Loucy (cell line): ENCODE measurements around the gene LASP1.

Experiments used
- H2AFZ ChIP-seq: fragments of 200-600 bp; sonication (generic); 2 replicates; pipeline ENCODE4 v1.6.0; 2016; ENCODE audit warnings: antibody characterized with exemption, mild to moderate bottlenecking, low read length, moderate library complexity
- H3F3A ChIP-seq: fragments of 200-600 bp; 2 replicates; pipeline ENCODE4 v1.6.0; 2016; ENCODE audit warnings: antibody characterized with exemption, low read depth, mild to moderate bottlenecking
- H3K27me3 ChIP-seq: fragments of 200-600 bp; sonication (generic); 2 replicates; pipeline ENCODE4 v1.6.1; 2014; ENCODE audit warnings: low read length, mild to moderate bottlenecking; ENCODE audit not compliant: insufficient read depth, poor library complexity, severe bottlenecking
- H3K36me3 ChIP-seq: fragments of 200-600 bp; sonication (generic); 2 replicates; pipeline ENCODE4 v1.6.1; 2016; ENCODE audit warnings: low read length; ENCODE audit not compliant: insufficient read depth
- H3K4me1 ChIP-seq: fragments of 200-600 bp; sonication (generic); 2 replicates; pipeline ENCODE4 v1.5.1; 2014; ENCODE audit warnings: low read length, mild to moderate bottlenecking; ENCODE audit not compliant: insufficient read depth, poor library complexity, severe bottlenecking
- H3K4me2 ChIP-seq: fragments of 200-600 bp; sonication (generic); 2 replicates; pipeline ENCODE4 v1.6.0; 2014; ENCODE audit warnings: antibody characterized with exemption, low read length, low read depth, mild to moderate bottlenecking; ENCODE audit not compliant: poor library complexity, severe bottlenecking
- H3K4me3 ChIP-seq: fragments of 200-600 bp; sonication (generic); 2 replicates; pipeline ENCODE4 v1.5.1; 2014; ENCODE audit warnings: low read length, mild to moderate bottlenecking, mixed read lengths; ENCODE audit not compliant: poor library complexity, severe bottlenecking
- H3K79me2 ChIP-seq: fragments of 200-600 bp; sonication (generic); 2 replicates; pipeline ENCODE4 v1.6.1; 2014; ENCODE audit warnings: low read length; ENCODE audit not compliant: insufficient read depth
- H3K9ac ChIP-seq: fragments of 200-600 bp; sonication (generic); 2 replicates; pipeline ENCODE4 v1.6.0; 2014; ENCODE audit warnings: mild to moderate bottlenecking, low read depth, low read length, moderate library complexity; ENCODE audit not compliant: poor library complexity, severe bottlenecking
- H3K9me2 ChIP-seq: fragments of 200-600 bp; sonication (generic); replicated peaks from 2 replicates; pipeline ENCODE4 v1.6.1; 2016; ENCODE audit warnings: low read depth, low read length, mixed read lengths
- H3K9me3 ChIP-seq: fragments of 200-600 bp; sonication (generic); 2 replicates; pipeline ENCODE4 v1.6.1; 2014; ENCODE audit warnings: mild to moderate bottlenecking, antibody characterized with exemption, low read length, low read depth; ENCODE audit not compliant: insufficient read depth
- H4K20me1 ChIP-seq: fragments of 200-600 bp; sonication (generic); 2 replicates; pipeline ENCODE4 v1.6.0; 2014; ENCODE audit warnings: antibody characterized with exemption, low read length, mild to moderate bottlenecking; ENCODE audit not compliant: insufficient read depth, poor library complexity, severe bottlenecking
- EZH2phosphoT487 ChIP-seq: fragments of 200-600 bp; IDR thresholded peaks from 2 replicates; pipeline ENCODE4 v1.6.1; 2018; ENCODE audit warnings: antibody characterized with exemption, mild to moderate bottlenecking, moderate library complexity, borderline replicate concordance
- TF ChIP-seq, protein P1 (sequence below): fragments of 200-600 bp; sonication (generic); conservative IDR thresholded peaks from 2 replicates; pipeline ENCODE4 v1.5.1; 2014; ENCODE audit warnings: mild to moderate bottlenecking, antibody characterized with exemption, low read length

The LASP1 gene

GRCh38 chr17:38892083-38892482 lies 22.2 kb downstream of the LASP1 start:
- Histone ChIP-seq H3K79me2 (peaks cover 61% of the 10 kb centered on the region), H3K27me3 (no peaks in the 10 kb centered on the region), H3F3A (no peaks in the 10 kb centered on the region), H3K9me2 (no peaks in the 10 kb centered on the region), H2AFZ (no peak overlapping the region), H3K9me3 (no peaks in the 10 kb centered on the region), H3K9ac (no peak overlapping the region), H3K36me3 (peaks cover 94% of the 10 kb centered on the region; the same call in 1 of the 2 replicates), H3K4me3 (no peak overlapping the region), H4K20me1 (peaks cover 18% of the 10 kb centered on the region), H3K4me2 (no peak overlapping the region), H3K4me1 (peaks cover 30% of the 10 kb centered on the region)
- TF ChIP-seq EZH2phosphoT487, result no peak
- TF ChIP-seq, protein P1, sequence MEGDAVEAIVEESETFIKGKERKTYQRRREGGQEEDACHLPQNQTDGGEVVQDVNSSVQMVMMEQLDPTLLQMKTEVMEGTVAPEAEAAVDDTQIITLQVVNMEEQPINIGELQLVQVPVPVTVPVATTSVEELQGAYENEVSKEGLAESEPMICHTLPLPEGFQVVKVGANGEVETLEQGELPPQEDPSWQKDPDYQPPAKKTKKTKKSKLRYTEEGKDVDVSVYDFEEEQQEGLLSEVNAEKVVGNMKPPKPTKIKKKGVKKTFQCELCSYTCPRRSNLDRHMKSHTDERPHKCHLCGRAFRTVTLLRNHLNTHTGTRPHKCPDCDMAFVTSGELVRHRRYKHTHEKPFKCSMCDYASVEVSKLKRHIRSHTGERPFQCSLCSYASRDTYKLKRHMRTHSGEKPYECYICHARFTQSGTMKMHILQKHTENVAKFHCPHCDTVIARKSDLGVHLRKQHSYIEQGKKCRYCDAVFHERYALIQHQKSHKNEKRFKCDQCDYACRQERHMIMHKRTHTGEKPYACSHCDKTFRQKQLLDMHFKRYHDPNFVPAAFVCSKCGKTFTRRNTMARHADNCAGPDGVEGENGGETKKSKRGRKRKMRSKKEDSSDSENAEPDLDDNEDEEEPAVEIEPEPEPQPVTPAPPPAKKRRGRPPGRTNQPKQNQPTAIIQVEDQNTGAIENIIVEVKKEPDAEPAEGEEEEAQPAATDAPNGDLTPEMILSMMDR, result no peak

- Histone ChIP-seq H3F3A (no peaks in the 10 kb centered on the region), H3K79me2 (peaks cover 61% of the 10 kb centered on the region), H3K9me3 (no peaks in the 10 kb centered on the region), H2AFZ (no peak overlapping the region), H3K36me3 (peaks cover 93% of the 10 kb centered on the region; the same call in 1 of the 2 replicates), H3K9ac (no peak overlapping the region), H3K9me2 (no peaks in the 10 kb centered on the region), H4K20me1 (peaks cover 13% of the 10 kb centered on the region), H3K4me1 (peaks cover 35% of the 10 kb centered on the region), H3K4me3 (no peak overlapping the region), H3K27me3 (no peaks in the 10 kb centered on the region), H3K4me2 (no peak overlapping the region)
- TF ChIP-seq, protein P1, result no peak
- no peak for TF ChIP-seq EZH2phosphoT487
Measured at GRCh38 chr17:38892620-38893019, 22.8 kb downstream of the LASP1 start.

DNA sequence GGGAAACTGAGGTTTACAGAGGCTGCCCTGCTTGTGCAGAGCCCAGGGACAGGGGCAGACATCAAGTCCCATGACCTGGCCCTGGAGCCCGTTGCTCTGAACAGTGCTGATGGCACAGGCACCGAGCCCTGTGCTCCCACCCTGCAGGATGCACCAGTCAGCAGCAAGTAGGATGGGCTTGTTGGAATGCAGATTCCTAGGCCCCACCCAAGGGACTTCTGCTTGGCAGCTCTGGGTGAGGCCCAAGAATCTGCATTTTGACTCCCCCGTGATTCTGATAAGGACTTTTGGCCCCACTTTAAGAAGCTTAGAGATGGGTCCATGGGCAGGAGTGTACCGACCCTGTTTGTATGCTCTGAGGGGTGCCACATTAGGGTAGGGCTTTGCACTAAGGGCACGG lies 23.3 kb downstream of the LASP1 start:
- H3K36me3 ChIP-seq, result peaks cover 88% of the 10 kb centered on the region; the same call in 1 of the 2 replicates
- peak overlapping the region; percentile 45 for H3K9ac ChIP-seq
- no peak overlapping the region for H2AFZ ChIP-seq
- peaks cover 11% of the 10 kb centered on the region for H4K20me1 ChIP-seq
- H3K4me2 ChIP-seq, result peak overlapping the region; percentile 43
- H3K79me2 ChIP-seq, result peaks cover 61% of the 10 kb centered on the region
- H3K9me2 ChIP-seq, result no peaks in the 10 kb centered on the region
- H3K4me3 ChIP-seq, result no peak overlapping the region
- TF ChIP-seq, protein P1, result no peak
- TF ChIP-seq EZH2phosphoT487, result no peak
- H3K27me3 ChIP-seq, result no peaks in the 10 kb centered on the region
- no peaks in the 10 kb centered on the region for H3K9me3 ChIP-seq
- H3F3A ChIP-seq, result no peaks in the 10 kb centered on the region
- H3K4me1 ChIP-seq, result peaks cover 40% of the 10 kb centered on the region
